HepG2 (cell line): ENCODE data around the gene S100A11.

Source experiments
- ARHGAP35 ChIP-seq: sonication (generic); formaldehyde crosslinking; IDR thresholded peaks from 2 replicates; pipeline ENCODE4 v1.9.0; 2022; ENCODE audit warnings: mild to moderate bottlenecking, inconsistent platforms, moderate library complexity, missing genetic modification reagents, borderline replicate concordance
- FIP1L1 ChIP-seq: fragments of 200-400 bp; formaldehyde crosslinking; IDR thresholded peaks from 2 replicates; pipeline ENCODE4 v1.6.1; 2018; ENCODE audit warnings: low read depth, mild to moderate bottlenecking, low read length, moderate library complexity, borderline replicate concordance; ENCODE audit not compliant: insufficient read depth
- FOXM1 ChIP-seq: sonication (generic); formaldehyde crosslinking; IDR thresholded peaks from 2 replicates; pipeline ENCODE4 v1.5.0; 2020; ENCODE audit warnings: missing genetic modification reagents
- HNRNPH1 ChIP-seq: fragments of 200-400 bp; formaldehyde crosslinking; optimal IDR thresholded peaks from 2 replicates; pipeline ENCODE3; 2017; ENCODE audit warnings: mild to moderate bottlenecking, low read depth, low read length
- NFATC3 ChIP-seq: sonication (generic); formaldehyde crosslinking; IDR thresholded peaks from 2 replicates; pipeline ENCODE4 v1.5.1; 2020; ENCODE audit warnings: mild to moderate bottlenecking, missing genetic modification reagents
- NPAS2 ChIP-seq: sonication (generic); formaldehyde crosslinking; IDR thresholded peaks from 2 replicates; pipeline ENCODE4 v1.8.0; 2022; ENCODE audit warnings: mild to moderate bottlenecking, missing genetic modification reagents, borderline replicate concordance
- ZNF224 ChIP-seq: sonication (generic); formaldehyde crosslinking; IDR thresholded peaks from 2 replicates; pipeline ENCODE4 v1.5.0; 2020; ENCODE audit warnings: mild to moderate bottlenecking, missing genetic modification reagents
- TF ChIP-seq, protein P1 (sequence below): sonication (generic); formaldehyde crosslinking; IDR thresholded peaks from 2 replicates; pipeline ENCODE4 v1.5.0; 2020; ENCODE audit warnings: mild to moderate bottlenecking, missing genetic modification reagents
- TF ChIP-seq, protein P2 (sequence below): IDR thresholded peaks from 2 replicates; pipeline ENCODE4 v1.6.1; 2012; ENCODE audit warnings: inconsistent platforms

GRCh38 chr1:152022474-152022873 lies 14.3 kb downstream of the S100A11 start:
- TF ChIP-seq FOXM1 (CRISPR knock-in tag) (no peak), NFATC3 (CRISPR knock-in tag) (no peak), ZNF224 (CRISPR knock-in tag) (no peak), FIP1L1 (no peak), HNRNPH1 (no peak), ARHGAP35 (CRISPR knock-in tag) (no peak), NPAS2 (CRISPR knock-in tag) (no peak)
- TF ChIP-seq, protein P1, sequence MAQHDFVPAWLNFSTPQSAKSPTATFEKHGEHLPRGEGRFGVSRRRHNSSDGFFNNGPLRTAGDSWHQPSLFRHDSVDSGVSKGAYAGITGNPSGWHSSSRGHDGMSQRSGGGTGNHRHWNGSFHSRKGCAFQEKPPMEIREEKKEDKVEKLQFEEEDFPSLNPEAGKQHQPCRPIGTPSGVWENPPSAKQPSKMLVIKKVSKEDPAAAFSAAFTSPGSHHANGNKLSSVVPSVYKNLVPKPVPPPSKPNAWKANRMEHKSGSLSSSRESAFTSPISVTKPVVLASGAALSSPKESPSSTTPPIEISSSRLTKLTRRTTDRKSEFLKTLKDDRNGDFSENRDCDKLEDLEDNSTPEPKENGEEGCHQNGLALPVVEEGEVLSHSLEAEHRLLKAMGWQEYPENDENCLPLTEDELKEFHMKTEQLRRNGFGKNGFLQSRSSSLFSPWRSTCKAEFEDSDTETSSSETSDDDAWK (CRISPR knock-in tag): no peak
- TF ChIP-seq, protein P2, sequence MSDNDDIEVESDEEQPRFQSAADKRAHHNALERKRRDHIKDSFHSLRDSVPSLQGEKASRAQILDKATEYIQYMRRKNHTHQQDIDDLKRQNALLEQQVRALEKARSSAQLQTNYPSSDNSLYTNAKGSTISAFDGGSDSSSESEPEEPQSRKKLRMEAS: no peak
